NOMO-1 (cell line): ENCODE data around the gene TNNI3.
"Not testable (repeated sequence)": the region's sequence is repeated elsewhere in the genome, so short reads cannot be mapped to it uniquely, and the experiment has no call there.

Source experiments
- DNase-seq, 2 experiments: peaks; one replicate each; lab custom pipeline; 2025; ENCODE audit not compliant: unreplicated experiment in 2 of 2; lab: John Stamatoyannopoulos, UW

The TNNI3 gene

DNA sequence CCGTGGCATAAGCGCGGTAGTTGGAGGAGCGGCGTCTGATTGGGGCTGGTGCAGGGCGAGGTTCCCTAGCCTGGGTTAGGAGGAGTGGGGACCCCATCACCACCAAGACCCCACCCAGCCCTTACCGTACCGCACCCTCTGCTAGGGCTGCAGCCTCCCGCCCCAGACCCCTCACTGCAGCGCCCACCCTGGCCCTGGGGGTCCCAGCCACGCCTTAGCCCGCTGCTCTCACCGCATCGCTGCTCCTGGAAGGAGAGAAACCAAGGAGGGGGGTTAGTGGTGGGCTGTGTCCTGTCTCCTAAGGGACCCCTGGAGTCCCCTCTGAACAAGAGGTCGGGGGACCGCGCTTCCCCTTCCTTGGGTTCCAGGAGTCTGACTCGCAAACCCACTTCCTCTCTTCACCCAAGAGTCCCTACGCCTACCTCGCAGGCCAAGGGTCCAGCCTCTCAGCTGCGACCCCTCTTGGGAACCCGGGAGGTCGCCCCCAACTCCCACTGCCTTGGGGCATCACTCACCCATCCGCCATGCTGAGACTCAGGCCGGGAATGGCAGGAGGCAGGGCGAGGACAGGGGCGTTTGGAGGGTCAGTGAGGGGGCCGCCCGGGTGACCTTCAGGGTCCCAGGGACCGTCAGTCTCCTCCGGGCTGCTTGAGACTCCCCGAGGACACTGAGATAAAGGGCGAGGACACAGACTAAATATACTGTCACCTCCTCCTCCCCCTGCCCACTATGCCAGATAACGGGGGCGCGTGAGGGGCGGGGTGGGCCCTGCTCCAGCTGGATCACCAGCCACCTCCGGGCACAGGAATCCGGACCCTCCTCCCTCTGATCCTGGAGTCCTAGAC, at the start of gene TNNI3:
TNNI3 (minus strand) TSS at position 669 of the 845 bp plus-strand sequence; CDS start at position 526, 143 bp downstream.
- DNase-seq, result no peak

DNA sequence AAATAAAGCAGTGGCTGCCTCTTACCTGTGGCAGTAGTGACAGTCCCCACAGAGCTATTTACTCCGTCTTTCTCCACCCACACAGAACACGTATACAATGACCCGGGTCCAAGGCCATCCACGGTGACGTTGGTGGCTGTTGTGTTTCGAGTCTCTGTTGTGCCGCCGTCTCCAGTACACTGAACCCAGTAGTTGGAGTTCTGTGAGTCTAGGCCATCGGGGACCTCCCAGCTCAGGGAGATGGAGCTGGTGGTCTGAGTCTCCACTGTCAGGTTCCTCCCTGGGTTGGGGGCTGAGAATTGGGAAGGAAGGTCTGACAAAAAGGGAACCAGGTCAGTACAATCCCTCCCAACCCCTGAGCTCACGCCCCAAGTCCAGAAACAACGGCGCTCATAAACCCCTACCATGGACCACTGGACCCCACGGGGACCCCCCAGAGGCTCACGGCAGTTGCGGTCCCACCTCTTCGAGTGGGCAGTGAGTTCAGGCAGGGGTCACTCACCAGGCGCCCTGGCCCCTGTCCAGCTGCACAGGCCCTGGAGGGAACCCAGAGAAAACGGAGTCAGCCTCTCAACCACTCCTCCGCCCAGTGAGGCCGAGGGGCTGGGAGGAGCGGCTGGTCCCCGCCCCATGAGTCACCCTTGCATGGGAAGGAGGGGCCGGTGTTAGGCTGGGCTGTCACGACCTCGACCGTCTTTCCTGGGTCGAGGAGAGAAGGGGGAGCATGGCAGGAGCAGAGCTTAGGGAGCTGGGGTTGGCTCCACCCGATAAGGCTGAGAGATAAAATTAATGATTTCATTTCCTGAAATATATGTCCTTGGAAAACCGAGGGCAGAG, 49.4 kb upstream of the TNNI3 start:
- DNase-seq, result peak; percentile 77

DNA sequence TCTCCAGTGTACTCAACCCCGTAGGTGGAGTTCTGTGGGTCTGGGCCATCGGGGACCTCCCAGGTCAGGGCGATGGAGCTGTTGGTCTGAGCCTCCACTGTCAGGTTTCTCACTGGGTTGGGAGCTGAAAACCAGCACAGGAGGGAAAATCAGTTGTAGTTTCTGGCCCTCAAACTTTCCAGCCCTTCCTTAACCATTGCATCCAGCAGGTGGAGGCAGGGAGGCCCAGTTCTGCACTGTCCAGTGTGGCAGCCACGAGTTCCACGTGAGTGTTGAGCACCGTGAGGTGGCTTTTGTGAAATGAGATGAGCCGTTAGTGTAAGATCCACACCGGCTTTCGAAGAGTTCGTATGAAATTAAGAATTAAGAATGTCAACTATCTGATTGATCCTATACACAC, 44.7 kb upstream of the TNNI3 start:
- DNase-seq, result not testable (repeated sequence)

DNA sequence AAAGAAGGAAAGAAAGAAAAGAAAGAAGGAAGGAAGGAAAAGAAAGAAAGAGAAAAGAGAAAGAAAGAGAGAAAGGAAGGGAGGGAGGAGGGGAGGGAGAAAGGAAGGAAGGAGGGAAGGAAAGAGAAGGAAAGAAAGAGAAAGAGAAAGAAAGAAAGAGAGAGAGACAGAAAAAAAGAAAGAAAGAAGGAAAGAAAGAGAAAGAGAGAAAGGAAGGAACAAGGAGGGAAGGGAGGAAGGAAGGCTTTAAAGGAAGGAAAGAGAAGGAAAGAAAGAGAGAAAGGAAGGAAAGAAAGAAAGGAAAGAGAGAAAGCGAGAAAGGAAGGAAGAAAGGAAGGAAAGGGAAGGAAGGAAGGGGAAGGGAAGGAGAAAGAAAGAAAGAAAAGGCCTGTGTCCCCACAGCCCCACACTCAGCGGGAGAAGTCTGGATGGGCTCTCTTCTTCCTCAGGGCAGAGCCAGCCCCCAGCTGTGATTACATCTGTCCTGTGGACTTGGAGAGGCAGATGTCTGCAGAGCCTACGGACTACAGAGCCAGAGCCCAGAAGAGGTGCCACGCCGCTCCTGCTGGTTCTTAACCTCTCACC, 42.2 kb upstream of the TNNI3 start:
- DNase-seq, result no peak

DNA sequence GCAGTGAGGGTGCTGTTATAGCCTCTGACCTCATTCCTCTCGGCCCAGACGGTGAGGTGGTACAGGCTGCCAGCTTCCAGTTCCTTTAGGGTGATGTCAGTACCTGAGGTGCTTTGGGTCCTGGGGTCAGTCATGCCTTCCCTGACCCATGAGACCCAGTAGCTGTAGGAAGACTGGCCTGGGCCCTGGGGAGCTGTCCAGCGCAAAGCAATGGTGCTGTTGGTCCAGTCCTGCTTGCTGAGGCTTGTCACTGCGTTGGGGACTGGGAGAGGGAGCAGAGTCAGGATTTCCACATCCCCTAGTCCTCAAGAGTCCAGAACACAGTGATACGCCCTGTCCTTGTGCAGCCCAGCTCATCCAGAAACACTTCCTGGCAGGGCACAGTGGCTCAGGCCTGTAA, 41.1 kb upstream of the TNNI3 start:
- no peak for DNase-seq

DNA sequence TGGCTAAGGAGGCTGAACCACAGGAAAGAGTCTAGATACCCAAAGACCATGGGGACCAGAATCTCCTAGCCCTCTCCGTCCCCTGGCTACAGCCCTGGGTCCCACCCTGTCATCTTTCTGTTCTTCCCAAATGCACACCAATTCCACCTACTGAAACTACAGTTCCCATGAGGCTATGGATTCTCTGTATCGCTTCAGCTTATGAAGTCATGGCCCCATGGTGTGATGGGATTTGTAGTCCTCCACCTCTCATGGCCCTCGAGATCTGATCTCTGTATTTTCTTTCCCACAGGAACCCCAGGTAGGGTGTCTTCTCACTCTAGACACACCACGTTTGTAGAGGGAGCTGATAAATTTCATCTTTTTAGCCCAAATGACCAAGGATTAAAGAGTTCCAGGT, 40.0 kb upstream of the TNNI3 start:
- no peak for DNase-seq

DNA sequence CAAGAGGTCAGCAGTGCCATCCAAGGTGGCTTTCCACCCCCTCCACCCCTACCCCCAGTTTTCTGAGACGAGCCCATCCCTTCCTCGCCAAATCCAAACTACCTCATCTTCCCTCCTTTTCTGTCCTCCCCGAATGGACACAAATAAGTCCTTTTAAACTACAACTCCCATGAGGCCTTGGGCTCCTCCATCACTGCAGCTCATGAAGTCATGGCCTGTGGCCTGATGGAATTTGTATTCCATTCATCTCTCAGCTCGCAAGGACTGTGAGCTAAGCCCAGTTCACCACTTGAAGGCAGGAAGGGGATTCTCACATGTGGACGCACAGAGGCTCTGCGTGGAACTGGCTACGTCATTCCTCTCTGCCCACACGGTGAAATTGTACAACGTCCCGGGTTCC, 39.3 kb upstream of the TNNI3 start:
- DNase-seq, result no peak

DNA sequence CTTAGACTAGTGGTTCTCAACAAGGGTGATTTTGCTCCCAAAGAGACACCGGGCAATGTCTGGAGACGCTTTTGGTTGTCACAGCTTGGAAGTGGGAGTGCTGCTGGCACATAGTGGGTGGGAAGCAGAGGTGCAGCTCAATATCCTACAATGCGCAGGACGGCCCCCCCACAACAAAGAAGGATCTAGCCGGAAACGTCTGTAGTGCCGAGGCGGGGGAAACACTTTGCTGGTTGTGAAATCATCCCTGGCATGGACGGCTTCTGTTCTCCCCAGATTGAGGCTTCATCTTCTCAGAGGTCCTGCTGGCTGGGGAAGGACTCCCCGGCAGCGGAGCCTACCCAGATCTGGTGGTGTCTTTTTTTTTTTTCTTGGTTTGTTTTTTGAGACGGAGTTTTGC, 35.9 kb upstream of the TNNI3 start:
- DNase-seq, result peak in 1 of 2 experiments; percentile 12

DNA sequence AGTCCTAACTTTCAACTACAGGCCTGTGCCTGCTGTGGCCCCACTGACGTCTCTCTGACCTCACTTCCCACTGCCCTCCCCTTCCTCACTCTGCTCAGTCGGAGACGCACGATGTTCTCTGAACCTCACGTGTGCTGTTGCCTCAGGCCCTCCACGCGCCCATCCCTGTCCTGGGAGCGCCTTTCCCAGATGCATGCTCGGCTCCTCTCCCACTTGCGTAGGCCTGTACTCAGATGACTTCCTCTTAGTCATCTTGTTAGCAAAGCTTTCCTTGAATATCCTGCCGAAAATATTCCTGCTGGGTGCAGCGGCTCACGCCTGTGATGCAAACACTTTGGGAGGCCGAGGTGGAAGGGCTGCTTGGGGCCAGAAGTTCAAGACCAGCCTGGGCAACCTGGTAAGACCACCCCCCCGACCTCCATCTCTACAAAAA, 31.9 kb upstream of the TNNI3 start:
- no peak for DNase-seq

DNA sequence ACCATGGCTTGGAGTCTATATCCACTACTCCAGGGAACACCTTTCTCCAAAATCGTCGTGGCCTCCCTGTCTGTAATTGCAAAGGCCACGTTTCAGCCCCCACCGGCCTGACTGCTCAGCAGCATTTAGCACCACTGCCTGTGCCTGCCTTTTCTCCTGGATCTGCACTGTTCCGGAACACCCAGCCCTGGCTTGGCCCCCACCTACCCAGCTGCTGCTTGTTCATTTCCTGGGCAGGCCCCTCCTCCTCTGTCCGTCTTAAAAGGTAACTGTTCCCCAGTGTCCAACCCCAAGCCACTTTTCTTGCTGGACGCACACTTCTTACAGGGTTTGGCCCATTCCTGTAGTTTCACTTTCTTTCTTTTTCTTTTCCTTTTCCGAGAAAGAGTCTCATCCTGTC, 31.1 kb upstream of the TNNI3 start:
- DNase-seq, result no peak

DNA sequence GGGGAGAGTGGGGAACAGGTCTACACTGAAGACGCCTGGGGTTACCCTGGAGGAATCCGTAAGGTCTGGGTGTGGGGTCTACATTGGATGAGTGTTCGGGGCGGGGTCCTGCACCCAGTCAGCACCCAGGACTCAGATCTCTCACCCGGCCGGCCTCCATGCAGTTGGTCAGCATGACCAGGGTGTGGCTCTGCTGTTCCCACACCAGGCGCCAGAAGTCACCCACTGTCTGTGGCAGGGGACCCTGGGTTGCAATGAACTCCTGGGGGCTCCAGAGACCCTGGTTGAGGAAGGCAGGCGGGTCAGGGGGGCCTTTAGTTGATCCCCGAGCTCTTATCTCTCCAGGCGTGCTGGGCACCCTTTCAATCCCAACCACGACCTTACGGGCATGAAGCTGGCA, 28.5 kb upstream of the TNNI3 start:
- no peak for DNase-seq

DNA sequence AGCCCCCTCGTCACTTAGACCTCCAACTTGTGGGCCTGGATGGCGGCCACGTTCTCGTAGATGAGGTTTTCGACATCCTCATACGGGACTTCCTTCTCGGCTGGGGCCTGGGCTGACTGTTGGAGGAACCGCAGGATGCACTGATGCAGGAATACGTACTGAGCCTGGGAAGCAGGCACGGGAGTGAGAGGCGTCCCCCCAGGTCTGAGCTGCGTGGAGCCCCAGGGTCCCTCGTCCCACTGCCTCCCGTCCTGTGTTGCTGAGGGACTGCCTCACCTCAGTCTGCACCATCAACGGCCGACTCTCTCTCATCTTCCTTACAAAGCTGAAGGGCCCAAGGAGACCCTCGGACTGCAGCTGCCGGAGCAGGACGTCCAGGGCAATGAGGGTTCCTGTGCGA, 24.2 kb upstream of the TNNI3 start:
- no peak for DNase-seq

DNA sequence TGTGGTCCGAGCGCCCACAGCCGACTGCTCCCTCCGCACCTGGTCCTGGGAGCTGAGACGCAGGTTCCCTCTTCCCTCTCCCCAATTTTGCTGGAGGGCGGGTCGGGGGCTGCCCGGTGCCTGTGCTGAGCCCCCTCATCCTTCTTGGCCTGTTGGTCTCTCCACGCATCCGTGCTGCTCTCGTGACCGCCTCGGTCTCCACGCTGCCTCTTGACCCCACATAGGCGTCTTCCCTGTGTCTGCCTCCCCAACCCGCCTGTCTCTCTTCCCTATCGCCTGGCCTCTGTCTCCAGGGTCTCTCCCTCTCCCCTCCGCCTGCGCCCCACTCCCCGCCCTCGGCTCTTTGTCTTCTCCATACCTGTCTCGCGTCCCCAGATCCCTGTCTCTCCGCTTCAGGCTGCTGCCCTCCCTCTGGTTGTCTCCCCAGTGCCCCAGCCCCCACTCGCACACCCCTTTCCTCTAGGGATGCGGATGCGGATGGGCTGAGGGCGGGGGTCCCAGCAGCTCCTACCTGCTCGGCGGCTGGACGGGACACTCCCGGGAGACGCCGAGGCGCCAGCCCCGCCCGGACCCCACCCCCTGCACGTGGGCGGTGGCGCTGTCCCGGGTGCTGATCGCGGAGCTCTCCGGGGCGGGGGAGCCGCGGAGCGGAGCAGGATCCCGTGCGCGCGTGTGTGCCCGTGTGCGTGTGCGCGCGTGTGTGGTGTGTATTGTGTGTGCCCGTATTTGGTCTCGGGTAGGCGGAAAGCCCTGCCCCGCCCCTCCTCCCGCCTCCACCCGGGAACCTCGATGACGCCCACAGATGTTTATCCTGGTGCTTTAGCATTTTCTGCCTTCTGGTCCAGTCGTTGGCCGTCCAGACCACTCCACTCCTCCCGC, 22.3 kb upstream of the TNNI3 start, which contains the start of gene SYT5:
SYT5 (minus strand) TSS at position 684 of the 879 bp plus-strand sequence. CDS start 1,248 bp downstream, outside the sequence.
- peak in 1 of 2 experiments; percentile 38 for DNase-seq

DNA sequence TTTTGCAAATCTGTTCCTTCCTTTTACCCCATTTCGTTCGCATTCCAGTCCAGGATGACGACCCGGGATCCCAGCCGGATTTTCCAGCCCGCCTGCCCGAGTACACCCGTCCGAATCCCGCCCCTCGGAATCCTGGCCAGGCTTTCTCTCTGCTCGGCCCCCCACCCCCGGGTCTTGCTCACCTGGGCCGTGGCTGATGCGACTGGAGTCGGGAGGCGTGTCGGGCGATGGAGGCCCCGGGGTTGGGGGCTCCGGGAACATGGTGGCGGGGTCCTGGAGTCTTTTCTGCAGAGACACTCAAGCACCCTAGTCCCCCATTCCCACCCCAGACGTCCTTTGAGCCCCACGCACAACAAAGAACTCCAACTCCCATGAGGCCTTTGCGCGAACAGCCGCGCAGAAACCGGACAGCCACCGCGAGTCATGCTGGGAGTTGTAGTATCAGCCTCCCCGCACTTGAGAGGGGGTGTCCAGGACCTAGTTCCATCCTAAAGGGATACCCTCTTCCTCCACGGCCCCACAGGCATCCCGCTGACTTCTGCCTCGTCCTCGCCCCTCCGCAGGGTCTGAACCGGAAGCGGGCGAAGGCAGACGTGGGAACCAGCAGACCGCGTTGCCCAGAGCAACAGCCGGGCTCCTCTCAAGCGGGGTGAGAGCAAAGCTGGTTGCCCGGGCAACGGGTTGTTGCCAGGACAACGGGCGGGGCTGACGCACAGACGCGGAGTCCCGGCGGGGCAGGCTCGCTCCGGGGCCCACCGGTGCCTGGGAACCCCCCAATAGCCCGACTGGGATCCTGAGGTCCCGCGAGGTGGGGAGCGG, 21.5 kb upstream of the TNNI3 start:
- peak; percentile 33 to 48 for DNase-seq

DNA sequence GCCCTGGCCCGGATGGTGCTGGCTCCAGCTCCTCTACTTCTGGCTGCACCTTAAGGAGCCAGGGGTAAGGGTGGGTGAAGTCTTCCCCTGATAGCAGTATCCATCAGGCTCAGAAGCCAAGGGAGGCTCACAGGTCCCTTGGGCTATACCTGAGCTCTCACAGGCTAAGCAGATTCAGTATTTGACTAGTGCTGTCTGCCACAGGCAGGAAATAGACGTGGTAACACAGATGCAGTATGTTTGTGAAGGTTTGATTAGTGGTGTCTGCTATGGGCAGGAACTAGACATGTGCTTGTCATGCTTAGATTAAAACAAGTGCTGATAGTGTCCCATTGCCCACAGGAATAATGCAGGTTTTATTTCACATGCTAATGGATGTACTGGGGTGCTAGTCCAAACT, 18.5 kb upstream of the TNNI3 start:
- DNase-seq, result no peak

DNA sequence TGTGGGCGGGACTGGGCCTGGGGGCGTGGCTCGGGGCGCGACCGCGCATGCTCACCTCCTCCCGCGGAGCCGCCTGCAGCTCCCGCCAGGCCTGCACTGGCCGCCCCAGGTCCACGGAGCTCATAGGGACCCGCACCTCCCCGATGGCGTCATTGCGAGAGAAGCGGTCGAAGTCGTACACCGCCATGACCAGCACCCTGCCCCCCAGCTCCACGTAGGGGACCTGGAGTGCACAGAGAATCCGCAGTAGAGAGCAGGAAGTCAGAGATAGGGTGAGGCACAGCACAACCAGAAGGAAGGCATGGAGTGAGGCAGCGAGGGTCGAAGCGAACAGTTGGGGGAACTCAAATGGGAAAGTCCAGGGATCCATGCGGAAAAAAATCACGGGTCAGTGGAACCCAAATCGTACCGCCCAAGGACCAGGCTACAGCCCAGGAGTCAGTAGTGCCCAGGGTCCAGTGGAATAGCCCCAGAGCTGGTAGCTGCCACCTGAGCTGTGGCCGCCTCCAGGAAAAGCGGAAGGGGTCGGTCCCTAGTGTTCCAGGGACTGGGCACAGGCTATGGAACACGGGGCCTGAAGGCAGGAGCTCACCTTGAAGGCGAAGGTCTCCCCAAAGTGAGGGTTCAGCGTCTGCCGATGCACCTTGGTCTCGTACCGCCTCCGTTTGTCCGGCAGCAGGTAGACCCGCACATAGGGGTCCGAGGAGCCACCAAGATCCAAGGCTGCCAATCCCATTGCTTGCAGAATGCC, 17.8 kb upstream of the TNNI3 start:
- no peak for DNase-seq

DNA sequence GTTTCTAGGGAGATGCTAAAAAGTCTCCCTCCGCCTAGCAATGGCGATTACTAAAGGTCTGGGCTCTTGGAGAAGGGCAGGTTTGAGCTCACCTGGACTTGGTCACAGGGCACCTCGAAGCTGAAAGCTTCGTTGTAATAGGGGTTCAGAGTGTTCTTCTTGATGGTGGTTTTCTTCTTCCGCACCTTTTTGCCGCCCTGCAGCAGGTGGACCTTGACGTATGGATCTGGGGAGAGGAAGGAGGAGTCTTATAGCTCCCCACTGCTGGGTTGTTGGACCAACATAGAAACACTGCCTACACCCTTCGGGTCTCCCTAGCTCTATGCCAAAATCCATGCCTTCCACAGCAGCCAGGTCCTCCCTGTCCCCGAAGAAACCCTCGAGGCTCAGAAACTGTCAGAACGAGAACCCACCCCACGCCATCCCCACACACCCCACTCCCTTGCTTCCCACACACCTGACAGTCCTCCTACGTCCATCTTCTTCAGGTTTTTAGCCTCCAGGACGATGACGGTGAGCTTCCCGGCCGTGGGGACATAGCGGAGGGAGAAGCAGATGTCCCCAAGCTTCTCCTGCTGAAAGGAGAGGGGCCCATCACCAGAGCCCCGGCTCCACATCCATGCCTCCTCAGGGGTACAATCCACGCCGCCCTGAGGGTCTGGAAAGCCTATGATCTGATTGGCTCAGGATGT, 17.0 kb upstream of the TNNI3 start:
- no peak for DNase-seq

DNA sequence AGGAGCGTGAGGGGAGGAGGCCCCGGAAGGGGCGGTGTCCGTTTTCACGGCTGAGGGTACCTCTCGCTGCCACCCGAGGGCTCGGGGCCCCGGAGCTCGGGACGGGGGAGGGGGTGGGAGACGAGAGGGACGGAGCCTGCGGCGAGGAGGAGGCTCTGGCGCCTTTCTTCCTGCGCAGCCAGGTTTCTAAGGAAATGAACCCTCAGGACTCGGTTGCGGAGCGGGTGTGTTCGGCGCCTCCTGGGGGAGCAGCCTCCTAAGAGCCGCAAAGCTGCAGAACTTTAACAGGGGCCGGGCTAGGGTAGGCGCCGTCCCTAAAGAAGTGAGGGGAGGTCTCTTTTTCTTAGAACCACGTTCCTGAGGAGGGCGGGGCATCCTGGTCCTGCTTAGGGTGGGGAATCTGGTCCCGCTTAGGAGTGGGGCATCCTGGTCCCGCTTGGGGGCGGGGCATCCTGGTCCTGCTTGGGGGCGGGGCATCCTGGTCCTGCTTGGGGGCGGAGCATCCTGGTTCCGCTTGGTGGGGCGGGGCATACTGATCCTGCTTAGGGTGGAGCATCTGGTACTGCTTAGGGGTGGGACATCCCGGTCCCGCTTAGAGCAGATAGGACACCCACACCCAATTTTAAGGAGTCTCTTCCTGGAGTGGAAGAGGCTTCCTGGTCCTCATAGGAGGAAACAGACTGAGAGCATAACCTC, 16.3 kb upstream of the TNNI3 start:
- peak in 1 of 2 experiments; percentile 23 for DNase-seq
